Activated CD4-positive, alpha-beta memory T cell treated with anti-CD3 and anti-CD28 coated beads, Interleukin-2, amount 10 ng/mL, durations not matched to agents 7 days and 5 days (primary cell): ENCODE data around the gene CLCF1. TPM values are rescaled to one million over a fixed set of nuclear protein-coding genes. Genes with fewer than 3 reads are reported as not detected.
A peak's percentile ranks its signal among the peaks of the same experiment; 100 is the strongest.
"Not testable (repeated sequence)": the region's sequence is repeated elsewhere in the genome, so short reads cannot be mapped to it uniquely, and the experiment has no call there.

Experiments used
- CTCF ChIA-PET: fragments of 350-600 bp; sonication (Branson Sonifier 250); formaldehyde crosslinking; loops from one replicate; lab custom pipeline; 2021; ENCODE audit warnings: antibody characterized with exemption, inconsistent platforms; lab: Charles Lee
- POLR2A ChIA-PET: fragments of 350-600 bp; sonication (Branson Sonifier 250); formaldehyde crosslinking; loops from one replicate; lab custom pipeline; 2021; ENCODE audit warnings: antibody characterized with exemption; lab: Charles Lee
- DNase-seq: peaks from one replicate; pipeline ENCODE4 v3.0.0-alpha.2; 2020
- H3K27ac Mint-ChIP-seq: one replicate; pipeline ENCODE4 v1.8.0; 2021; ENCODE audit warnings: mild to moderate bottlenecking, mixed read lengths
- H3K27me3 Mint-ChIP-seq: one replicate; pipeline ENCODE4 v1.8.0; 2021; ENCODE audit warnings: mixed read lengths
- H3K36me3 Mint-ChIP-seq: one replicate; pipeline ENCODE4 v1.8.0; 2021; ENCODE audit warnings: low read depth, mixed read lengths
- H3K4me1 Mint-ChIP-seq: one replicate; pipeline ENCODE4 v1.8.0; 2021; ENCODE audit warnings: mixed read lengths
- H3K4me3 Mint-ChIP-seq: one replicate; pipeline ENCODE4 v1.8.0; 2021; ENCODE audit warnings: mild to moderate bottlenecking, mixed read lengths
- H3K9me3 Mint-ChIP-seq: one replicate; pipeline ENCODE4 v1.8.0; 2021; ENCODE audit warnings: mixed read lengths
- total RNA-seq, 2 experiments: library from RNA; stranded (reverse); gene quantifications; one replicate each; pipeline ENCODE4 v1.2.3, GENCODE V29; 2021

Gene CLCF1
- total RNA-seq, 2 experiments from 2014 or later = 0.65 to 0.71 TPM

DNA sequence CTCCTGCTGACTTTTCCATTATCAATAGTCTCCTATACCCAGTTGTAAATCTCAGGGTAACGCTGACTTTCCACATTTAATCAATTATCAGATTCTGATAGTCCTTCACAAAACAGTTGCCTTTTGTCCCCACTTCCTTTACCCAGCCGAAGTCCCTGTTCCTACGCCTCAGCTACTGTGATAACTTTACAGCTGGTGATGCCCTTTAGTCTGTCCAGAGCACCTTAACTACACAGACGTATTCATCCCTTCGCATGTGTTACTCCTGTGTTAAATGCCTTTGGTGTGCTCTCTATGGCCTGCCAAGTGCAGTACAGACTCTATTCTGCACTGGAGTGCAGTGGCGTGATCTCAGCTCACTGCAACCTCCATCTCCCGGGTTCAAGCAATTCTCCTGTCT is 49.9 kb downstream of the CLCF1 start:
- no peak overlapping the region for H3K27ac Mint-ChIP-seq
- no peak overlapping the region for H3K4me3 Mint-ChIP-seq
- no peak for DNase-seq
- no peaks in the 10 kb centered on the region for H3K36me3 Mint-ChIP-seq
- ChIA-PET POLR2A (no interaction called here), CTCF (interaction anchor here (1.0 to 4.6 kb wide), 4 partner anchors 13 to 61 kb away, joined by 3 to 22 read pairs (median 6); no protein-coding TSS in a partner anchor)
- H3K4me1 Mint-ChIP-seq = peaks cover 4% of the 10 kb centered on the region
- no peaks in the 10 kb centered on the region for H3K9me3 Mint-ChIP-seq
- H3K27me3 Mint-ChIP-seq = no peaks in the 10 kb centered on the region

DNA sequence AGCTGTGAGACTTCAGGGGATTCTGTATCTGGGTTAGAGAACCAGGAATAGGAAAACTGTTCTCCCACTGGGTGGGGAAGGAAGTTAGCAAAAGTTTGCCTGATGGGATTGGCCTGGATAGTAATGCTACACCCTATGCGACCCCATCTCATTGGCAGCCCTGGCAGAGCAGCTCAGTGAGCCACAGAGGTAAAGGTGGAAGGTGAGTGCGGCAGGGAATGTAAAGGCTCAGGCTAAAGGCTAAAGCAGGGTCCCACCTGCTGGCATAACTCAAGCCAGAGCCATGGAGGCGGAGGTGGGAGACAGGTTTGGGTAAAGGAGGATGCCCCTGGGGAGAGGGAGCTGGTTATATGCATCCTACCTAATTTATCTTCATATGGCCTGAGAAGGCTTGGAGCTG is 51.3 kb downstream of the CLCF1 start:
- peaks cover 11% of the 10 kb centered on the region for H3K4me1 Mint-ChIP-seq
- DNase-seq = no peak
- CTCF ChIA-PET = interaction anchor here (1.9 to 4.6 kb wide), 2 partner anchors 31 to 59 kb away, joined by 6 to 22 read pairs; partner anchors contain the start of gene POLD4
- no peaks in the 10 kb centered on the region for H3K27me3 Mint-ChIP-seq
- no peak overlapping the region for H3K27ac Mint-ChIP-seq
- no peak overlapping the region for H3K4me3 Mint-ChIP-seq
- H3K9me3 Mint-ChIP-seq = no peaks in the 10 kb centered on the region
- peaks cover 4% of the 10 kb centered on the region for H3K36me3 Mint-ChIP-seq
- POLR2A ChIA-PET = interaction anchor here (0.9 to 1.5 kb wide), 4 partner anchors 10 to 82 kb away, joined by 3 to 5 read pairs (median 4); no protein-coding TSS in a partner anchor

DNA sequence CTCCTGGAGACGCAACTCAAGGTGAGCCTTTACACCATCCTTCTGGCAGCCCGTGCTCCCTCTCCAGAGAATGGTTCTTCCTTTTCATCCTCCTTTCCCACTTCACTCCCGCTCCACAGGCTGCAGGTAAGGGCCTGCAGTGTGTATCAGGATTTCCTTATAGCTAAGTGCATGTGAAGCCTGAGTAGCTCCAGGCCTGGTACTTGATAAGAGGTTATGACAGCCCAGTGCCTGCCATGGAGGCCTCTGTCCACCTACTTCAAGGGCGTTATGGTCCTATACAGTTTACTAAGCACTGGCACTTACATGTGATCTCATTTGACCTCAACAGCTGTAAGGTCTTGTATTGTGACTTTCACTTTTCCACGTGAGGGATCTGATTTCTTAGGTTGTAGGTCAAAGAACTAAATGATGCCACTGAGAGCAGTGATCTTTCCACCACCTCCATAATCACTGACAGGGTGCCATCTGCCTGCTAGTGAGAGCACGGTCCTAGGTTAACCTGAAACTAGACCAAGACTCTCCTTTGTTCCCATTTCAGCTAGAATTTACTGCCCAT is 52.0 kb downstream of the CLCF1 start:
- ChIA-PET CTCF (interaction anchor here (0.6 to 4.6 kb wide), 3 partner anchors 21 to 58 kb away, joined by 3 to 22 read pairs (median 6); partner anchors contain the start of gene POLD4), POLR2A (interaction anchor here (0.9 to 1.5 kb wide), 3 partner anchors 10 to 81 kb away, joined by 3 to 5 read pairs (median 5); no protein-coding TSS in a partner anchor)
- Mint-ChIP-seq H3K4me3 (no peak overlapping the region), H3K36me3 (peaks cover 4% of the 10 kb centered on the region), H3K4me1 (peaks cover 15% of the 10 kb centered on the region), H3K9me3 (no peaks in the 10 kb centered on the region), H3K27ac (no peak overlapping the region), H3K27me3 (no peaks in the 10 kb centered on the region)
- DNase-seq = no peak

DNA sequence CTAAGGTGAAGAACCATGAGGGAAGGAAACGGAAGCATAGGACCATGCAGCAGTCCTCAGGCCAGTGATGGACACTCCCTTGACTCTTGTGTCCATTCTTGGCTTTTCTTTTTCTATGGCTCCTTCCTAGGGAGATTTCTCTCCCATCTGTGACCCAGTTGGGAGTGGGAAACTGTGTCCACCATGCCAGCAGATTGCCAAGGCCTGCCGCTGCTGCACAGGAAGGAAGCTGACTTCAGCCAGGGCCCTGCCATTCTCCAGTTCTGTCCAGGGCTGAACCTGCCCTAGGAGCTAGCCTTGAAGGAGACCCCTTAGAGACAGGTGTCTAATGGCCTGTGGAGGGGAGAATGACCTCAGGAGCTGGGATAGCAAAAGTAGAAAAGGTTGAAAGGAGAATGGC is 52.7 kb downstream of the CLCF1 start:
- no peak for DNase-seq
- no peak overlapping the region for H3K27ac Mint-ChIP-seq
- ChIA-PET POLR2A (interaction anchor here (1.2 to 4.4 kb wide), 2 partner anchors 33 to 57 kb away, joined by 3 to 49 read pairs; no protein-coding TSS in a partner anchor), CTCF (interaction anchor here (1.0 to 5.1 kb wide), 3 partner anchors 31 to 62 kb away, joined by 3 to 42 read pairs (median 22); partner anchors contain the start of gene POLD4)
- H3K36me3 Mint-ChIP-seq = peaks cover 4% of the 10 kb centered on the region
- peaks cover 18% of the 10 kb centered on the region for H3K4me1 Mint-ChIP-seq
- H3K9me3 Mint-ChIP-seq = no peaks in the 10 kb centered on the region
- H3K27me3 Mint-ChIP-seq = no peaks in the 10 kb centered on the region
- H3K4me3 Mint-ChIP-seq = no peak overlapping the region

DNA sequence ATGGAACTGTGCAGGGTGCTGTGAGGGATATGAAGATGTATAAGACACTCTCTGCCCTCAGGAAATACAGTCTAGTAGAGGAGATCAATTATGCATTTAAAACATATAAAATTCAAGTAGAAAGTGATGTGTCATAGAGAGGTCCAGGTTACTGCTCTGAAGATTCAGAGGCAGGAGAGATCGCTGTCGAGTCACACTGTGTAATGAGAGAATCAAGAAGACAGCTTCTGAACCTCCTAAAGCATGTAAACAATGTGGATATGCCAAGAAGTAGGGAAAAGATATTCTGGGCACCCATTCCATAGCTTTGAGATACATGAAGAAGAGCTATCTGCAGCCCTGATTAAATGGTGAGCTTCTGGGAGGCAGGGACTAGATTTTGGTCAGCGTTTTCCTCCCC is 53.4 kb downstream of the CLCF1 start:
- Mint-ChIP-seq H3K9me3 (no peaks in the 10 kb centered on the region), H3K27ac (no peak overlapping the region), H3K4me1 (peaks cover 23% of the 10 kb centered on the region), H3K27me3 (no peaks in the 10 kb centered on the region), H3K4me3 (no peak overlapping the region), H3K36me3 (peaks cover 4% of the 10 kb centered on the region)
- DNase-seq = no peak
- POLR2A ChIA-PET = interaction anchor here (1.1 to 6.3 kb wide), 5 partner anchors 32 to 80 kb away, joined by 3 to 53 read pairs (median 4); partner anchors contain the start of gene ANKRD13D
- CTCF ChIA-PET = interaction anchor here (1.0 to 5.1 kb wide), 3 partner anchors 32 to 63 kb away, joined by 3 to 42 read pairs (median 22); partner anchors contain the start of gene POLD4

DNA sequence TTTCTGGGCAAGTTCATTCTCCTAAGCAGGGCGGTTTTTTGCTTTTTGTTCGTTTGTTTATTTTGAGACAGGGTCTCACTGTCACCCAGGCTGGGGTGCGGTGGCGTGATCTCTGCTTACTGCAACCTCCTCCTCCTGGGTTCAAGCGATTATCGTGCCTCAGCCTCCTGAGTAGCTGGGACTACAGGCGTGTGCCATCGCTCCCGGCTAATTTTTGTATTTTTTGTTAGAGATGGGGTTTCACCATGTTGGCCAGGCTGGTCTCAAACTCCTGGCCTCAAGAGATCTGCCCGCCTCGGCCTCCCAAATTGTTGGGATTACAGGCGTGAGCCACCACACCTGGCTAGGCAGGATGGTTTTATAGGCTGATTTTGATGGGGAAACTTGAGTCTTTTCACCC is 54.5 kb downstream of the CLCF1 start:
- H3K27ac Mint-ChIP-seq, DNase-seq: not testable (repeated sequence)

DNA sequence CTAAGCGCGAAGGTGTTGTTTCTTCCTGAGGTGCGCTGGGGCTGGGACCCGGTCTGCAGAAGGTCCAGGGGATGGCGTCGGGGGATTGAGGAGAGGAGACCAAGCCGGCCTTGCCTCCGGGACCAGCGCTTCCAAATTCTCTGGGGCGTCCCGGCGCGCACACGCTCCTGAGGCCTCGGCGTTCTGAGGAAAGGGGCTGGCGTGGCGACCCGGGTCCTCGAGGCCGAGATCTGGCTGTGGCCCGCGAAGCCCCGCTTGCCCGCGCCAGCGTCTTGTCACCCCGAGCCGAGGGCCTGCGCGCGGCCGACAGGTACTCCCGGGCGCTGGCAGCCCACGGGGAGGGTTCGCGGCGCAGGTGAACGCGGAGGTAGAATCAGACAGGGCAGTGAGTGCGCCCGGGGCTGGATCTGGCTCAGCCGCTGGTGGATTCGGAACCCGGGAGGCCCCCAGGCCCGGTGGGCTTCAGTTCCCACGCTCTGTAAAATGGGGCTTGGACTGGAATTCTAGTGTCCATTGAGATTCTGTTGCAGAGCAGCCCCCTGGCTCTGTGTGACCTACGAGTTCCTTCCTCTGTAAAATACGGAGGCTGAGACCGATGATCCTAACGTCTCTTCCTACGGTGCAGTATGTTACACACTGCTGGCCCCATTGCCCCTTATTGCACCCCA is 55.4 kb downstream of the CLCF1 start:
- Mint-ChIP-seq H3K9me3 (no peaks in the 10 kb centered on the region), H3K36me3 (peaks cover 4% of the 10 kb centered on the region), H3K4me3 (peak overlapping the region; percentile 83), H3K27me3 (no peaks in the 10 kb centered on the region), H3K27ac (peak overlapping the region; percentile 96), H3K4me1 (peaks cover 37% of the 10 kb centered on the region)
- POLR2A ChIA-PET = interaction anchor here (0.6 to 6.3 kb wide), 17 partner anchors 9 to 132 kb away, joined by 3 to 53 read pairs (median 8); partner anchors contain the start of genes ANKRD13D, GRK2, POLD4 and SSH3
- CTCF ChIA-PET = interaction anchor here (0.6 to 5.5 kb wide), 21 partner anchors 10 to 296 kb away, joined by 3 to 69 read pairs (median 8); partner anchors contain the start of genes ANKRD13D, GRK2, POLD4 and SSH3
- DNase-seq = no peak

More for the DNA sequence above, 54.5 kb downstream of the CLCF1 start:
- not testable (repeated sequence) for H3K27me3 Mint-ChIP-seq, H3K36me3 Mint-ChIP-seq, H3K9me3 Mint-ChIP-seq
- Mint-ChIP-seq H3K4me1 (peaks cover 29% of the 10 kb centered on the region), H3K4me3 (peak overlapping the region; percentile 83)
- POLR2A ChIA-PET = interaction anchor here (0.6 to 6.3 kb wide), 6 partner anchors 10 to 232 kb away, joined by 3 to 53 read pairs (median 6); partner anchors contain the start of gene ANKRD13D
- CTCF ChIA-PET = interaction anchor here (0.6 to 5.1 kb wide), 6 partner anchors 20 to 181 kb away, joined by 3 to 42 read pairs (median 4); partner anchors contain the start of gene POLD4

DNA sequence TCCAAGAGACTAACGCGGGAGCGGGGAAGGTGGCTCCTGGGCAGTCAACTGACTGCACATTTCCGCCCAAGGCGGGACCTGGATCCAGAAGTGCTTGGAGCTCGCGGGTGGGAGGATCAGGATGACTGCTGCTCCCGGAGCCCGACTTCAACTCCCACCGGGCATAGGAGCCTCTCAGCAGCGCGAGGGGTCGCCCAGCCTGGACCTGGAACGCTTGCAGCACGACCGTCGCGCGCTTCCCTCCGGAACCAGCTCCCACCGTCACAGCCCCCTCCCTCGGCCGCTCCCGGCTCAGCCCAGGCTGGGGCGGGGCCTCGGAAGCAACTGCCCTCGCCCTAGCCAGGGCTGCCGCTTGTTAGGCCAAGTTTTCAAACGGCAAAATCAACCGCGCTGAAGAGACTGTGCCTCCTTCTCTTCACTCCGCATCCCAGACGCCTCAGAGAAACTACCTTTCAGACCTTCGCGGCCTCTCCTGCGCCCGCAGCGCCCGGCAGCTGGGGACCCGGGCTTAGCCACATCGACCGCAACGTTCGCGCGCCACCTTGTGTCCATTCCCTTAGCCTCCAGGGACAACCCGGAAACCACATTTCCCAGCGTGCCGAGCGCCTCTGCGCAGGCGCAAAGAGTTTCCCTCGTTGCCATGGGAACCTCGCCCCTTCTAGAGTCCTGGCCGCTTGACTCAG is 56.1 kb downstream of the CLCF1 start:
- Mint-ChIP-seq H3K27me3 (no peaks in the 10 kb centered on the region), H3K4me1 (peaks cover 44% of the 10 kb centered on the region), H3K4me3 (peak overlapping the region; percentile 83), H3K36me3 (peaks cover 4% of the 10 kb centered on the region), H3K9me3 (no peaks in the 10 kb centered on the region), H3K27ac (peak overlapping the region; percentile 96)
- CTCF ChIA-PET = interaction anchor here (0.6 to 5.5 kb wide), 23 partner anchors 9 to 297 kb away, joined by 3 to 69 read pairs (median 6); partner anchors contain the start of genes ANKRD13D, GRK2, KDM2A and POLD4
- peak; percentile 99 for DNase-seq
- POLR2A ChIA-PET = interaction anchor here (0.6 to 6.3 kb wide), 21 partner anchors 9 to 198 kb away, joined by 3 to 53 read pairs (median 6); partner anchors contain the start of genes ANKRD13D, GRK2, KDM2A and POLD4

DNA sequence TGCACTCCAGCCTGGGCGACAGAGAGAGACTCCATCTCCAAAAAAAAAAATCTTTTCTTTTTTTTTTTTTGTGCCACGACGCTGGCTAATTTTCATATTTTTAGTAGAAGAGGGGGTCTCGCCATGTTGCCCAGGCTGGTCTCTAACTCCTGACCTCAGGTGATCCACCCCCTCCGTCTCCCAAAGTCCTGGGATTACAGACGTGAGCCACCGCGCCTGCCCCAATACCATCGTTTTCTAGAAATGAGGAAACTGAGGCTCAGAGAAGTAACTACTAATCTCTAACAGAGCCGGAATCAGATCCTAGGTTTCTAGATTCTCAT is 56.6 kb downstream of the CLCF1 start:
- CTCF ChIA-PET = interaction anchor here (0.6 to 5.5 kb wide), 22 partner anchors 9 to 297 kb away, joined by 3 to 69 read pairs (median 7); partner anchors contain the start of genes ANKRD13D, GRK2, KDM2A and POLD4
- DNase-seq = no peak
- no peaks in the 10 kb centered on the region for H3K9me3 Mint-ChIP-seq
- peaks cover 4% of the 10 kb centered on the region for H3K36me3 Mint-ChIP-seq
- peak overlapping the region; percentile 96 for H3K27ac Mint-ChIP-seq
- no peaks in the 10 kb centered on the region for H3K27me3 Mint-ChIP-seq
- peak overlapping the region; percentile 83 for H3K4me3 Mint-ChIP-seq
- POLR2A ChIA-PET = interaction anchor here (0.7 to 6.3 kb wide), 20 partner anchors 8 to 198 kb away, joined by 3 to 53 read pairs (median 6); partner anchors contain the start of genes ANKRD13D, GRK2, KDM2A and POLD4
- peaks cover 49% of the 10 kb centered on the region for H3K4me1 Mint-ChIP-seq

DNA sequence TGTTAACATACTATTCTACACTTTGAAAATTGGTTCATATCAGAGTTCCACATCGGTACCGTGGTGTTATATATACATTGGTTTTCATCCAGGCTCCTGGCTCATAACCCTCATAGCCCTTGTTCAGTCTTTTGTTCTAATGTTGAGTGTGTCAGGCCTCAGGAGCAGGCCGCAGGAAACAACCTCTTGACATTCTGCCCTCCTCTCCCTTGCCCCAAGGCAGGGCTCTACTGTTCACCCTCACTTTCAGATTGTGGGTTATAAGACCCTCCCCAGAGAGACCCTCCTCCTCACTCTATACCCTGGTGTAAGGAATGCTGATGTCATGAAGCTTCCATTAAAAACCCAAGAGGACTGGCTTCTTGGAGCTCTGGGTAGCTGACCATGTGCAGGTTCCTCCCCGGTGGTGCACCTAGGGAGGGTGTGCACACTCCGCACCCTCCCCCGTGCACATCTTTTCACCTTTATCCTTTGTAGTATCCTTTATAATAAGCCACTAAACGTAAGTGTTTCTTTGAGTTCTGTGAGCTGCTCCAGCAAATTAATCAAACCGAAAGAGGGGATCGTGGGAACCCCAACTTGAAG is 58.0 kb downstream of the CLCF1 start:
- peaks cover 4% of the 10 kb centered on the region for H3K36me3 Mint-ChIP-seq

DNA sequence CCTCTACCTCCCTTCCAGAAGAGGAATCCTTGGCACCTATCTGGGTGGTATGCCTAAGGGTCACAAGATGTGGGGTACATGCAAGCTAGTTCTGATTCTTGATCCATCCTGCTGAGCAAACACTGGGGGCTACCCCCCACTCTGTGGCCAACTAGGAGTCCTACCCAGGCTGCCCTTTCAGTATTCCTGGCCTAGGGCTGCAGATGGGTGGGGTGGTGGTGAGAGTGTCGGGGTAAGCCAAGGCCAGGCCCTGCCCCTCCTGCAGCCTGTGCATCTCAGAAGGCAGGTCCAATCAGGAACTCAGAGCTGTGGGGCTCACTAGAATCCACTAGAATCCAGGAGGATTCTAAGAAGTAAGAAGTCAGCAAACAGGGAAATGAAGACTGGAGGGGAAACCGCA is 59.2 kb downstream of the CLCF1 start:
- Mint-ChIP-seq H3K27me3 (no peaks in the 10 kb centered on the region), H3K27ac (no peak overlapping the region), H3K36me3 (peaks cover 4% of the 10 kb centered on the region), H3K4me3 (no peak overlapping the region), H3K9me3 (no peaks in the 10 kb centered on the region), H3K4me1 (peaks cover 58% of the 10 kb centered on the region)
- CTCF ChIA-PET = interaction anchor here (1.0 to 5.5 kb wide), 6 partner anchors 37 to 61 kb away, joined by 3 to 69 read pairs (median 4); no protein-coding TSS in a partner anchor
- POLR2A ChIA-PET = interaction anchor here (1.4 to 6.3 kb wide), 5 partner anchors 10 to 49 kb away, joined by 4 to 53 read pairs (median 8); partner anchors contain the start of gene ANKRD13D
- no peak for DNase-seq

More for the DNA sequence above, 58.0 kb downstream of the CLCF1 start:
- CTCF ChIA-PET = interaction anchor here (1.0 to 5.5 kb wide), 7 partner anchors 12 to 52 kb away, joined by 3 to 69 read pairs (median 5); partner anchors contain the start of gene SSH3
- Mint-ChIP-seq H3K27me3 (no peaks in the 10 kb centered on the region), H3K9me3 (no peaks in the 10 kb centered on the region), H3K4me1 (peaks cover 58% of the 10 kb centered on the region), H3K27ac (peak overlapping the region; percentile 56), H3K4me3 (peak overlapping the region; percentile 43)
- POLR2A ChIA-PET = interaction anchor here (1.7 to 6.3 kb wide), 4 partner anchors 27 to 196 kb away, joined by 5 to 53 read pairs (median 18); partner anchors contain the start of genes ANKRD13D and KDM2A
- DNase-seq = no peak
